DOHH2 (cell line): ENCODE data around the gene PGGHG.

Experiments used
- H3F3A ChIP-seq: fragments of 200-600 bp; sonication (generic), shearing (Covaris generic); 2 replicates; pipeline ENCODE4 v1.6.0; 2016; ENCODE audit warnings: antibody characterized with exemption, mild to moderate bottlenecking; ENCODE audit not compliant: control insufficient read depth, insufficient read depth
- H3K27ac ChIP-seq: fragments of 200-600 bp; sonication (generic); 2 replicates; pipeline ENCODE4 v1.5.1; 2014; ENCODE audit warnings: low read depth, mild to moderate bottlenecking, low read length, moderate library complexity
- H3K27me3 ChIP-seq: fragments of 200-600 bp; sonication (generic); 2 replicates; pipeline ENCODE4 v1.6.1; 2014; ENCODE audit warnings: mild to moderate bottlenecking, low read length, mixed read lengths; ENCODE audit not compliant: control insufficient read depth
- H3K36me3 ChIP-seq: fragments of 200-600 bp; sonication (generic); 2 replicates; pipeline ENCODE4 v1.6.1; 2014; ENCODE audit warnings: mild to moderate bottlenecking, low read length, moderate library complexity, mixed read lengths; ENCODE audit not compliant: control insufficient read depth
- H3K4me1 ChIP-seq: fragments of 200-600 bp; sonication (generic); 2 replicates; pipeline ENCODE4 v1.6.1; 2014; ENCODE audit warnings: mild to moderate bottlenecking, low read length, mixed read lengths; ENCODE audit not compliant: control insufficient read depth
- H3K4me2 ChIP-seq: fragments of 200-600 bp; sonication (generic); 2 replicates; pipeline ENCODE4 v1.6.0; 2014; ENCODE audit warnings: mild to moderate bottlenecking, low read length, moderate library complexity
- H3K4me3 ChIP-seq: fragments of 200-600 bp; sonication (generic); 2 replicates; pipeline ENCODE4 v1.5.1; 2014; ENCODE audit warnings: mild to moderate bottlenecking, low read length, mixed read lengths
- H3K79me2 ChIP-seq: fragments of 200-600 bp; sonication (generic); 2 replicates; pipeline ENCODE4 v1.6.1; 2014; ENCODE audit warnings: mild to moderate bottlenecking, low read length, mixed read lengths; ENCODE audit not compliant: control insufficient read depth
- H3K9me2 ChIP-seq: fragments of 200-600 bp; sonication (generic); replicated peaks from 2 replicates; pipeline ENCODE4 v1.6.1; 2014; ENCODE audit warnings: mild to moderate bottlenecking, low read length, mixed read lengths; ENCODE audit not compliant: control insufficient read depth
- H3K9me3 ChIP-seq: fragments of 200-600 bp; sonication (generic); 2 replicates; pipeline ENCODE4 v1.6.1; 2014; ENCODE audit warnings: antibody characterized with exemption, low read length, mixed read lengths; ENCODE audit not compliant: control insufficient read depth, insufficient read depth
- H4K20me1 ChIP-seq: fragments of 200-600 bp; sonication (generic); 2 replicates; pipeline ENCODE4 v1.6.0; 2014; ENCODE audit warnings: low read depth, mild to moderate bottlenecking, antibody characterized with exemption, low read length, moderate library complexity; ENCODE audit not compliant: control insufficient read depth, insufficient read depth
- CTCF ChIP-seq: fragments of 200-600 bp; sonication (generic); IDR thresholded peaks from one replicate; pipeline ENCODE4 v1.5.1; 2014; ENCODE audit warnings: antibody characterized with exemption, mild to moderate bottlenecking, low read depth, low read length; ENCODE audit not compliant: poor library complexity, severe bottlenecking
- EZH2phosphoT487 ChIP-seq: fragments of 200-600 bp; sonication (generic); IDR thresholded peaks from 2 replicates; pipeline ENCODE4 v1.6.1; 2017; ENCODE audit warnings: borderline replicate concordance, mild to moderate bottlenecking, antibody characterized with exemption, low read length, moderate library complexity, mixed read lengths

PGGHG gene

GRCh38 chr11:261624-262023 is 27.3 kb upstream of the PGGHG start:
- no peaks in the 10 kb centered on the region for H3K27me3 ChIP-seq
- TF ChIP-seq EZH2phosphoT487 = no peak
- TF ChIP-seq CTCF = no peak

GRCh38 chr11:266676-267439 is 22.1 kb upstream of the PGGHG start:
- no peak for TF ChIP-seq EZH2phosphoT487
- TF ChIP-seq CTCF = no peak
- Histone ChIP-seq H3K27me3 (no peaks in the 10 kb centered on the region), H3K27ac (no peak overlapping the region), H4K20me1 (no peaks in the 10 kb centered on the region), H3F3A (peaks cover 42% of the 10 kb centered on the region), H3K9me2 (no peaks in the 10 kb centered on the region), H3K79me2 (peaks cover 9% of the 10 kb centered on the region), H3K4me2 (peak overlapping the region; percentile 39; the same call in 1 of the 2 replicates), H3K4me3 (0 out of 2 replicates have a peak overlapping the region, but pooled peaks have one; percentile 35), H3K4me1 (peaks cover 44% of the 10 kb centered on the region), H3K36me3 (0 out of 2 replicates have a peak, but pooled peaks cover 3% of the 10 kb centered on the region), H3K9me3 (0 out of 2 replicates have a peak, but pooled peaks cover 4% of the 10 kb centered on the region)

More at GRCh38 chr11:261624-262023, 27.3 kb upstream of the PGGHG start:
- Histone ChIP-seq H3K27ac (peak overlapping the region; percentile 30; the same call in 1 of the 2 replicates), H3K9me3 (0 out of 2 replicates have a peak, but pooled peaks cover 4% of the 10 kb centered on the region), H3K9me2 (no peaks in the 10 kb centered on the region), H3K4me2 (peak overlapping the region; percentile 40), H3K36me3 (no peaks in the 10 kb centered on the region), H3K79me2 (no peaks in the 10 kb centered on the region), H3F3A (peaks cover 15% of the 10 kb centered on the region), H3K4me1 (peaks cover 44% of the 10 kb centered on the region), H3K4me3 (no peak overlapping the region), H4K20me1 (no peaks in the 10 kb centered on the region)

- H3K4me2 ChIP-seq = peak overlapping the region; percentile 90
- no peaks in the 10 kb centered on the region for H3K9me2 ChIP-seq
- H3K27me3 ChIP-seq = no peaks in the 10 kb centered on the region
- no peaks in the 10 kb centered on the region for H4K20me1 ChIP-seq
- H3K79me2 ChIP-seq = peaks cover 9% of the 10 kb centered on the region
- peak overlapping the region; percentile 77 for H3K4me3 ChIP-seq
- H3K36me3 ChIP-seq = 0 out of 2 replicates have a peak, but pooled peaks cover 3% of the 10 kb centered on the region
- TF ChIP-seq CTCF (no peak), EZH2phosphoT487 (no peak)
- H3K9me3 ChIP-seq = 0 out of 2 replicates have a peak, but pooled peaks cover 4% of the 10 kb centered on the region
- peaks cover 42% of the 10 kb centered on the region for H3F3A ChIP-seq
- peak overlapping the region; percentile 92 for H3K27ac ChIP-seq
- peaks cover 38% of the 10 kb centered on the region for H3K4me1 ChIP-seq
These were observed 21.4 kb upstream of the PGGHG start for GRCh38 chr11:267491-267994.
